Erythroblast (primary cell): ENCODE results near the gene PPP1R1A.

Experiments used
- DNase-seq, 2 experiments: peaks; one replicate each; lab custom pipeline; 2025; lab: John Stamatoyannopoulos, UW
- GATA1 ChIP-seq: IDR thresholded peaks from 2 replicates; pipeline ENCODE4 v1.6.1; 2011; ENCODE audit warnings: low read depth, mild to moderate bottlenecking, control low read depth, low read length, moderate library complexity
- POLR2A ChIP-seq: IDR thresholded peaks from 2 replicates; pipeline ENCODE4 v1.6.1; 2011; ENCODE audit warnings: mild to moderate bottlenecking, low read length

Gene PPP1R1A, protein sequence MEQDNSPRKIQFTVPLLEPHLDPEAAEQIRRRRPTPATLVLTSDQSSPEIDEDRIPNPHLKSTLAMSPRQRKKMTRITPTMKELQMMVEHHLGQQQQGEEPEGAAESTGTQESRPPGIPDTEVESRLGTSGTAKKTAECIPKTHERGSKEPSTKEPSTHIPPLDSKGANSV

DNA sequence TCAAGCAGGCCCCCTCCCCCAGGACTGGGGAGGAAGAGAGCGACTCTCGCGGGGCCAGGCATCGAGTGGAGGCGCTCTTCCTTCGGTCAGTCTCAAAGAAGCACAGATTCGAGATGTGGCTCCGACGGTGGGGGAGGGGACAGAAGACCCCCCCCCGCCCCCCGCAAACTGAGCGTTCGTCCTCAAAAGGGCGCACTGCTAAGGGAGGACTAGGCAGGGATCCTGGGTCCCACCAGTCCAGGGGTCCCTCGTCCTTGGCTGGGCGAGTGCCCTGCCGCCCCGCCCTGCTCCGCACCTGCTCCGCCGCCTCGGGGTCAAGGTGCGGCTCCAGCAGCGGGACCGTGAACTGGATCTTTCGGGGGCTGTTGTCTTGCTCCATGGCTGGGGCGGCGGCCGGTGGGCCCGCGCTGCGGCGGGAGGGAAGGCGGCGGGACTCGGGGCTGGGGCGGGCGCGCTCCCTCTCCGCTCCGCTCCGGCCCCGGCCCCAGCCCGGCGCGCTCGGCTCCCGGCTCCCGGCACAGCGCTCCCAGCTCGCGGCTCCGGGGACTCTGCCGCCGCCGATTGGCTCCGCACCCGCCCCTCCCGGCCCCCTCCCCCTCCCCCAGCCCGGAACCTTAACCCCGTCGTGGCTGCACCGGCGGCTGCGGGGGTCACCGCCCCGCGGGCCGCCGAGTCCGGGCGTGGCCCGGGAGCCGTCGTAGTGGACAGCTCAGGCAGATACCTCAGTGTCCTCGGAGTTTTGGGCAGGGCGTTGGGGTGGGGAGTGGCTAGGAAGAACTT, at the start of gene PPP1R1A:
PPP1R1A (minus strand) TSS at position 550 of the 780 bp plus-strand sequence; CDS start at position 379, 171 bp downstream.
- TF ChIP-seq GATA1 (no peak), POLR2A (no peak)
- DNase-seq: no peak

- DNase-seq: no peak
- TF ChIP-seq POLR2A (no peak), GATA1 (no peak)
Measured at GRCh38 chr12:54634795-54635194, 46.3 kb upstream of the PPP1R1A start, which contains the start of gene LACRT. Gene LACRT, minus strand, starts transcription at chr12:54634895. Its CDS starts 54 bp downstream, at chr12:54634841.

DNA sequence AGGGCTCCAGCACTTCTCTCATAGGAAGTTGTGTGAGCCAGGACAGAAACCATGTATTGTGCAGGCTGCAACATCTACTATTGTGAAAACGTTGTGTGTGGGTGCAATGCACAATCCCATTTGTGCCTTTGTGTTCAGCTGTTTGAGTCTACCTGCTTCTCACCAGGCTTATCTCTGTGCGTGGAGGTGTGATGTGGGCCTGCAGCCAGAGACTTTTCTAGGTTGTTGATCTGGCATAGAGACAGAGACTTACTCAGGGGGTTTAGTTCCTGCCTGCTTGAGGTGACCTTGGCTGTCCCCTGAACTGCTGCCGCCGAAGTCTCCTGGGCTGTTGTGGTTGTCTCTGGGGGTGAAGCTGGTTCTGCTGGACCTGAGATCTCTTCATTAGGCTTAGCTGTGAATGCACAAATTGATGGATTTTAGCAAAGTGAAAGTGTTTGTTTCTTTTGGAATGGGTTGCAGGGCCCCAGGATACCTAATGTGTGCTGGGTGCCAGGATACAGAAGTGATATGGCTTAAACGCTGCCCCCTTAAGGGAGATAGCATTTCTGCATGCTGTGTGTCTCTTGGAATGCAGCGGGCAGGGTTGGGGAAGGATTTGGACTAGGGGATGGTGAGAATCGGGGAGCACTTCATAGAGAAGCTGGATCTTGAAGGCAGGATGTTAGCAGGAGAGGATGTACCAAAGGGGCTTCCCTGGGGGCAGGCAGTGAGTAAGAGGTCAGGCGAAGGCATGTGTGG, 43.7 kb upstream of the PPP1R1A start:
- DNase-seq: no peak
- no peak for TF ChIP-seq GATA1
- no peak for TF ChIP-seq POLR2A

GRCh38 chr12:54631551-54631950, 43.1 kb upstream of the PPP1R1A start:
- no peak for DNase-seq
- no peak for TF ChIP-seq POLR2A
- no peak for TF ChIP-seq GATA1

GRCh38 chr12:54629925-54630324, 41.5 kb upstream of the PPP1R1A start:
- no peak for DNase-seq
- TF ChIP-seq GATA1 (no peak), POLR2A (no peak)

DNA sequence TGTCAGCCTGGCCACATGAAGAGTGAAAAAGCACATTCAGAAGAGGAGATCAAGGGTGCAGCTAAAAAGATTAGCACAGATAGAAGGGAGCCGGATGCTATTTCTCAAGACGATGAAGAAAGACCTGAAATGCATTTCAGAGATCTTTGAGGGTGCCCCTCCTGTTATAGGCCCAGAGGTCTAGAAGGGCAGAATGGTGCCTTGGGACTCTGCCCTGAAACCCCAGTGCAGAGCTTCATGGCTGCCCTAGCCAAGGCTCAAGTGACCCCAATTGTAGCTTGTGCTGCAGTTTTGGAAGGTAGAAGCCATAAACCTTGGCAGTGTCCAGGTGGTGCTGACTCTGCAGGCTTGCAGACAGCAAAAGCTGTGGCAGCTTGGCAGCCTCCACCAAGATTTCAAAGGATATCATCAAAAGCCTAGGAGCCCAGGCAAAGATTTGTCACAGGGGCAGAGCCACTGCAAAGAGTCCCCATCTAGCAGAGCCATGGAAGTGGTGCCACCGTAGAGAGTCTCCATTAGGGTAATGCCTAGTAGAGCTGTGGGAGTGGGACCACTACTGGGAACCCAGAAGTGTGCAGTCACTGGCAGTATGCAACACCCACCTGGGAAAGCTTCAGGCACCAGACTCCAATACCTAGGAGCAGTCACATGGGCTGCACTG, 39.9 kb upstream of the PPP1R1A start:
- TF ChIP-seq GATA1: no peak
- TF ChIP-seq POLR2A: no peak
- DNase-seq: no peak

GRCh38 chr12:54627304-54627703, 38.8 kb upstream of the PPP1R1A start:
- DNase-seq: no peak
- TF ChIP-seq GATA1: no peak
- no peak for TF ChIP-seq POLR2A

DNA sequence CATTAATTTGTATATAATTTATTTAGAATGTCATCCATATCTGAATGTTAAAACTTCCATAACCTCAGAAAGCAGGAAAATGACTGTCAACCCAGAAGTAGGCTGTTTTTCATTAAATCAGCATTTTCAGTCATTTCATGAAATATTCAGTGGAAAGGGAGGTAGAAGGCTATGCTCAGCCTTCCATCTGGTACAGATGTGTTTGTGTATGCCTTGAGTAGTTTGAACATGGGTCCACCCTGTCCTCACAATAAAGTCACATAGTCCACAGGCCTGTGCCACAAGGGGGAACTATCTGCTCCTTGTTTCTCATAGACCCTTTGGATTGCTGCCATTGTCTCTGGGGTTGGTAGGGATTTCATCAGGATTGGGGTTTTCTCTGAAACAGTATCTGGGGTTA, 37.1 kb upstream of the PPP1R1A start:
- TF ChIP-seq GATA1 (no peak), POLR2A (no peak)

DNA sequence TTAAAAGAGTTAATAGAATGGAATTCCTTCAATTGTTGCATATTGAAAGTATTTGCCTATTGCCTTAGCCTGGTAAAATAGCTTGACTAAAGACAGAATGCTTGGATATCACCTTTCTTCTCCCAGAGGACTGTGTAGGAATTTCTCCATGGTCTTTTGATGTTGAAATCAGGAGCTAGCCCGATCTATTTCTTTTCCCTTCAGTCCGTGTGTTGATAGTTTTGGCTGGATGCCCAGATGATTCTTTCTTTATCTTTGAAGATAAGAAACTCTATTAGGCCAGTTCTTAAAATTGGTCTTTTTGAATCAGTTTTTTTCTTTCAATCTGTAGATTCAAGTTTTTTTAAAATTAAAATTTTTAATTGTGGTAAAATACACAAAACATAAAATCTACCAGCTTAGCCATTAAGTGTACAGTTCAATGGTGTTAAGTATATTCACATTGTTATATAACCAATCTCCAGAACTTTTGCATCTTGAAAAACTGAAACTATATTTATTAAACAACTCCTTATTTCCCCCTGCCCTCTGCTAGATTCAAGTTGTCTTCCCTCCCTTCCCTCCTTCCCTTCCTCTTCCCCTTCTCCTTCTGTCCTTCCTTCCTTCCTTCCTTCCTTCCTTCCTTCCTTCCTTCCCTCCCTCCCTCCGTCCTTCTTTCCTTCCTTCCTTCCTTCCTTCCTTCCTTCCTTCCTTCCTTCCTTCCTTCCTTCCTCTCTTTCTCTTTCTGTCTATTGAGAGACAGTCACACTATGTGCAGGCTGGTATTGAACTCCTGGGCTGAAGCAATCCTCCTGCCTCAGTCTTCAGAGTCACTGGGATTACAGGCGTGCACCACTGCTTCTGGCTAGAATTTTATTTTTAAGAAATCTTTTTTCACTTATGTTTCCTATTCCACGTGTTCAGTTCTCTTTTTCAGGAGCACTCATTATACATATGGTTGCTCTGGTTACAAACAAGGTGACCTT, 36.1 kb upstream of the PPP1R1A start:
- TF ChIP-seq POLR2A (no peak), GATA1 (no peak)
- peak in 1 of 2 experiments; percentile 6 for DNase-seq

More for the DNA sequence above, 37.1 kb upstream of the PPP1R1A start:
- no peak for DNase-seq

DNA sequence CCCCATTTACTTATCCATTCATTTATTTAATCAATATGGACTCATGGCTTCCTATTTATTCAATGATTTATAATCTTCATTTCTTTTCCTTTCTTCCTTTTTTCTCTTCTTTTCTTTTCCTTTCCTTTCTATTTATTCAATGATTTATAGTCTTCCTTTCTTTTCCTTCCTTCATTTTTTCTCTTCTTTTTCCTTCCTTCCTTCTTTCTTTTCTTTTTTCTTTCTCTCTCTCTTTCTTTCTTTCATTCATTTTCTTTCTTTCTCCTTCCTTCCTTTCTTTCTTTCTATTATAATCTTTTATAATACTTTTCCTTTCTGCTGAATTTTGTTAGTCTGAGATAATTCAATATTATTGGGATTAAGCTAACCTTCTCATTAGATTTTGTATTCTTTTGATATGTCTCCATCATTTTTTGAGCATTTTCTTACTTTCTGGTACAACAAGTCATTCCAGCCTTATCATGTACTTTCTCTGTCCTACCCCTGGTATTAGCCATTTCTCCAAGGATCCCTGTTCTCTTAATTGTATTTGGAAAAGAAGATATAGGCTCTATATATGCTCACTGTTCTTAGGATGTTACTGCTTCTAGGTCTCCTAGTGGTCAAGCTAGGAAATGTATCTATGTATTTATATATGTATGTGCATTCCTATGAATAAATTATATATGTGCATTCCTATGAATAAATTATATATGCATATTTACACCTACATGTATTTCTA, 34.2 kb upstream of the PPP1R1A start:
- TF ChIP-seq GATA1: no peak
- no peak for TF ChIP-seq POLR2A
- no peak for DNase-seq

- TF ChIP-seq GATA1 (no peak), POLR2A (no peak)
- DNase-seq: no peak
Measured at GRCh38 chr12:54616933-54617680, 28.6 kb upstream of the PPP1R1A start.
